ENCODE data around the gene CREB5.

GRCh38 chr7:28446131-28446530 lies 33.8 kb downstream of the CREB5 start:
- no peak for TF ChIP-seq REST (IDR thresholded peaks at IDR 0.05; ENCODE audit: unreplicated experiment)
- TF ChIP-seq EZH2 (IDR thresholded peaks at IDR 0.05; ENCODE audit: low read depth, unreplicated experiment): no peak
- no peak for TF ChIP-seq CTCF (conservative IDR thresholded peaks at IDR 0.05; ENCODE audit: low read depth in 2 of 2)
- no peak for TF ChIP-seq STAT1 (IDR thresholded peaks at IDR 0.05; ENCODE audit: unreplicated experiment)
- no peak for TF ChIP-seq JUNB (IDR thresholded peaks at IDR 0.05; ENCODE audit: unreplicated experiment)
- no peak for TF ChIP-seq ETS1 (IDR thresholded peaks at IDR 0.05)
- no peak for TF ChIP-seq EZH2phosphoT487 (IDR thresholded peaks at IDR 0.05; ENCODE audit: unreplicated experiment)
